GM12872 (cell line): ENCODE measurements around the gene SLC47A2.

Experiments
- TF ChIP-seq, protein P1 (sequence below): IDR thresholded peaks from 3 replicates; pipeline ENCODE4 v1.5.1; 2011; ENCODE audit warnings: low read depth, mild to moderate bottlenecking, low read length, moderate library complexity; ENCODE audit not compliant: insufficient read depth

The SLC47A2 gene

DNA sequence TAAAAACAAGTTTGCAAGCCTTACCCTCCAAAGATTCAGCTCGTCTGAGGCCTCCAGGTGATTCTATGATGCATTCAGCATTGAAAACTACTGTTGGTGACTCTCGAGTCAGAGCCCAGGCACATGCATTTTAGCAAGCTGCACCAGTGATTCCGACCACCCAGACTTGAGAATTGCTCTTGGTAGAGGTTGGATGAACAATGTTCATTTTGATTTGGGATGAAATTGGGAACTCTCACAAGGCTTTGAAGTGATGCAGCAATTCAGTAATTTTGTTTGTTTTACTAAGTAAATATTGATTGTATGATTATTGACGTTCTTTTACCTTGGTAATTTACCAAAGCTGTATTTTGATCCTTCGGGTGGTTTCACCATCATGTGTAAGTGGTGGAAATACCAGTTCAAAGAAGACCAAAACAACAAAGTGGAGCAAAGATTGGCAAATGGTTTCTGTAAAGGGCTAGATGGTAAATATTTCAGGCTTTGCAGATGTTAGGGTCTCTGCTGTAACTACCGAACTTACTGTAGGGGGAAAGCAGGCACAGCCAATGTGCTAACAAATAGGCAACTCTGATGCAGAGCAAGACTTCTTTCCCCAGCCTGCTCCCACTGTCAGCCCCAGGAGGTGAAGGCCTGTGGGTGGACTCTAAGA lies 56.0 kb downstream of the SLC47A2 start:
- TF ChIP-seq, protein P1, sequence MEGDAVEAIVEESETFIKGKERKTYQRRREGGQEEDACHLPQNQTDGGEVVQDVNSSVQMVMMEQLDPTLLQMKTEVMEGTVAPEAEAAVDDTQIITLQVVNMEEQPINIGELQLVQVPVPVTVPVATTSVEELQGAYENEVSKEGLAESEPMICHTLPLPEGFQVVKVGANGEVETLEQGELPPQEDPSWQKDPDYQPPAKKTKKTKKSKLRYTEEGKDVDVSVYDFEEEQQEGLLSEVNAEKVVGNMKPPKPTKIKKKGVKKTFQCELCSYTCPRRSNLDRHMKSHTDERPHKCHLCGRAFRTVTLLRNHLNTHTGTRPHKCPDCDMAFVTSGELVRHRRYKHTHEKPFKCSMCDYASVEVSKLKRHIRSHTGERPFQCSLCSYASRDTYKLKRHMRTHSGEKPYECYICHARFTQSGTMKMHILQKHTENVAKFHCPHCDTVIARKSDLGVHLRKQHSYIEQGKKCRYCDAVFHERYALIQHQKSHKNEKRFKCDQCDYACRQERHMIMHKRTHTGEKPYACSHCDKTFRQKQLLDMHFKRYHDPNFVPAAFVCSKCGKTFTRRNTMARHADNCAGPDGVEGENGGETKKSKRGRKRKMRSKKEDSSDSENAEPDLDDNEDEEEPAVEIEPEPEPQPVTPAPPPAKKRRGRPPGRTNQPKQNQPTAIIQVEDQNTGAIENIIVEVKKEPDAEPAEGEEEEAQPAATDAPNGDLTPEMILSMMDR: no peak

DNA sequence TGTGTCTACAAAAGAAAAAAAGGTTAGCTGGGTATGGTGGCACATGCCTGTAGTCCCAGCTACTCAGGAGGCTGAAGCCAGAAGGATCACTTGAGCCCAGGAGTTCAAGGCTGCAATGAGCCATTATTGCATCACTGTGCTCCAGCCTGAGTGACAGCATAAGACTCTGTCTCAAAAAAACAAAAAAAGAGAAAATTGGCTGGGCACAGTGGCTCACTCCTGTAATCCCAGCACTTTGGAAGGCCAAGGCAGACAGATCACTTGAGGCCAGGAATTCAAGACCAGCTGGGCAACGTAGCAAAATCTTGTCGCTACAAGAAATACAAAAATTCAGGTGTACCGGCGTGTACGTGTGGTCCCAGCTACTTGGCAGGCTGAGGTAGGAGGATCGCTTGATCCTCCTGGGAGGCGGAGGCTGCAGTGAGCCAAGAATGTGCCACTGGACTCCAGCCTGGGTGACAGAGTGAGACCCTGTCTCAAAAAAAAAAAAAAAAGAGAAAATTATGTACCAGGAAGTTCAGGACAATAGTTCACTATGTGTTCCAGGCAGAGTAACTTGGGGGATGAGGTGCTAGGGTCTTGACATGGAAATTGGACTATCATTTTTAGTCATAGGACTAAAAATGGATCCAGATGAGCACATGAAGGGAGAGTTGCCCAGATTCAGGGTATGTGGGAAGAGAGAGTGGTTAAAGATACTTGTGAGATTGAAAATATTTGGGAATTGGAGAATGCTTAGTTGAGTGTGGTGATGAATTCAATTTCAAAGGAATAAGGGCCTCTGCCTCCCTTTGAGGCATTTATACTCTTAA lies 56.8 kb downstream of the SLC47A2 start:
- TF ChIP-seq, protein P1: no peak

DNA sequence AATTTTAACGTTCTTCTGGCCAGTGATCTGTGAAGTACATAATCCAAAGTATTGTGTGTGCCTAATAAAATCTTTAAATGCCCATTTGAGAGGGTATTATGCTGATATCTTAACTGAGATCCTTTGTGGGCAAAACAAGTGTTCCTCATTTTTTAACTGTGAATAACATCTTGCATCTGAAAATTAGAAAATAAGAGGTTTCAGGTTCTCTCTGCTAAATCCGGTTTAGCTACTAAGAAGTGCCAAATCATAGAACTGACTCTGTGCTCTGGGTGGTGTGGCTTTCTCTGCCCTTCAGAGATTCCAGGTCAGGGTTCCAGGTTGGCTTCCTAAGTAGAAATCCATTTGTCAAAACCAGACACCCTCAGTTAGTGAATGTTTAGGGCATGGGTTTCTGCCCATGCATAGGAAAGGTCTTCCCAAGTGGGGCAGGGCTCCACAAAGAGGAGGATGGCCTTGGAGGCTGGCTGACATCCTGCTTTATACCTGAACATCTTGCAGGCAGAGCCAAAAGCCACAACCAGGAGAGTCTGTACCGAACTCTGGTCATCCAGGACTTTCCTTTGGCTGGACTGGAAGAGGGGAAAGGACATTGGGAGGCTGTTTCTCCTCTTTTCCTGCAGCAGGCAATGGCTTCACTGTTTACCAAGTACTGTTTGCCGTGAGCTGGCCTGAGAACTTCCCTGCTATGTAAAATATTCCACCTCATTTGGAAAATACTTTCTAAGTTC lies 59.4 kb downstream of the SLC47A2 start:
- TF ChIP-seq, protein P1: no peak

DNA sequence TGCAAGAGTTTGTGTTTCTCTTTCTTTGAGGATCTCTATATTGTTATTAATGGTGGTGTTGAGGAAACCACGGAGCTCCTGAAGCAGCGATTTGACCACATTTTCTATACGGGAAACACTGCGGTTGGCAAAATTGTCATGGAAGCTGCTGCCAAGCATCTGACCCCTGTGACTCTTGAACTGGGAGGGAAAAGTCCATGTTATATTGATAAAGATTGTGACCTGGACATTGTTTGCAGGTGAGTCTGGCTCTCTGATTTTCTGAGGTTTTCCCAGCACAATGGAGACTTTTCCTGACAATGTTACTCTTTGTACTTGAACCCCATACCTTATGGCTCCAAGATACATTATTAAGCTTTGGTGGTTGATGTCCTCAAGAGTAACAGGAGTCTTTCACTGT lies 60.0 kb downstream of the SLC47A2 start:
- TF ChIP-seq, protein P1: no peak

DNA sequence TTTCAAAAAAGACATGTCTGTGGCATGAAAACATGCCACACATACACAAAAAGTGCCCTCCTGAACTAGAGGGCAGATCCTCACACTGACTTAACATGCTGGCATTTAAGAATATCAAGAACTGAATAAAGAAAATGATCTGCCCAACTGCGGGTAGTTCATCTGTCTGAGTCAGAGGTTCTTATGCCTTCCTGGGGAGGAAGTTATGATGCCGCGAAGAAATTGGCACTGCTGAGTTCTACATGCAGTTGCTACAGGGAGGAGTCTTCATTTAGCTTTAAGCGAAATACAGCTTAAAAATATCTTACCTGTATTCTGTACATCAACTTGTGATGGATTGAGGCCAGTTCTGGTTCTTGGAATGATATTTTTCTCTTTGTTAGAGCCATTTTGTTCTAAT lies 61.5 kb downstream of the SLC47A2 start:
- TF ChIP-seq, protein P1: no peak

DNA sequence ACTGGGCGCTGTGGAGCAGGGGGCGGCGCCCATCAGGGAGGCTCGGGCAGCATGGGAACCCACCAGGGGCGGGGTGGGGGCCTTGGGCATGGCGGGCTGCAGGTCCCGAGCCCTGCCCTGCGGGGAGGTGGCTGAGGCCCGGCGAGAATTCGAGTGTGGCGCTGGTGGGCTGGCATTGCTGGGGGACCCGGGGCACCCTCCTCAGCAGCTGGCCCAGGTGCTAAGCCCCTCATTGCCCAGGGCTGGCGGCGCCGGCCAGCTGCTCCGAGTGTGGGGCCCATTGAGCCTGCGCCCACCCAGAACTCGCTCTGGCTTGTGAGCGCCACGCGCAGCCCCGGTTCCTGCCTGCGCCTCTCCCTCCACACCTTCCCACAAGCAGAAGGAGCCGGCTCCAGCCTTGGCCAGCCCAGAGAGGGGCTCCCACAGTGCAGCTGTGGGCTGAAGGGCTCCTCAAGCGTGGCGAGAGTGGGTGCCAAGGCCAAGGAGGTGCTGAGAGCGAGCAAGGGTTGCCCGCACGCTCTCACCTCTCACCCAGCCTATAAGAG lies 62.0 kb downstream of the SLC47A2 start:
- TF ChIP-seq, protein P1: no peak

DNA sequence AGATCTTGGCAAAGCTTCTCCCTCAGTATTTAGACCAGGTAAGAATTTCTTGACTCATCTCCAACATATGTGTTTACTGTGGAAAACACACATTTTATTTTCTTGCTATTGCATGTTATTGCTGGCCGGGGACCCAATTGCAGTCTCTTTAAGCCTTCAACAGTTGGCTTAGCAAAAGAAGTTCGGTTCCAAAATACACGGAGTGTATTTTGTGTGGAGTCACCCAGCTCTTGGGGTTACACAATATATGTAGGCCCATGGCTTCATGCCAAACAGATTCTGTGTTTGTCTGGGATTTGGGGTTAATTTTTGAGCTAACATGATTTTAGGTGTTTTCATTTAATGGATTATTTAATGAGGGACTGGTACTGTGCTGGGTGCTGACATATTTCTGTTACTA lies 63.8 kb downstream of the SLC47A2 start:
- TF ChIP-seq, protein P1: no peak
